ENCODE results near the gene RND3. TPM values are rescaled to one million over a fixed set of nuclear protein-coding genes. Genes with fewer than 3 reads are reported as not detected.
A peak's percentile ranks its signal among the peaks of the same experiment; 100 is the strongest.

RND3 gene
- total and polyA plus RNA-seq, 12 donors: 15.4 to 74.3 (median 35.6) TPM

DNA sequence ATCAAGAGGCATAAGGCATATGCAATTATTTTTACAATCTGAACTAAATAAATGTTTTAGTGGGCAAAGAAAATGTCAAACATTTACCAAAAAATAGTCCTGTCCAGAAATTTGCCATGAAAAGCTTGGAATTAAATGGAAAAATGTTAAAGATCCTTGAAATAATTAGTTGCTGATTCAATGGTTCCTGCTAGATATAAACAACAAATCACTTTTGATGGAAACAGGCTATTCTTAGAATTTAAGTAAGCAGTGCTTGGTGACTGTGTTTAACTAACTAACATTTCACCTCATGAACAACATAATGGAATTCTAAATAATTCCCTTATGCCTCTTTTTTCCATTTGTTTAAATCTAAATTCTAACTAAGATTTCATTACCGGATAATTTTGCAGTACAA is 3.9 kb downstream of the RND3 start:
- WGBS, 2 donors: 66 to 77% methylated on average over 1 of the region's 1 CpG
- Histone ChIP-seq H3K27ac (peak overlapping the region in 9 of 10 donors; percentile 25 to 97 (median 94)), H3K9me3 (no peaks in the 10 kb centered on the region), H3K4me3 (peak overlapping the region in 6 of 10 donors; percentile 68 to 91 (median 82)), H3K4me1 (peaks cover 0 to 65% (median 55%) of the 10 kb centered on the region in 9 donors), H3K27me3 (peaks cover 0 to 38% (median 0%) of the 10 kb centered on the region in 7 donors), H3K36me3 (no peaks in the 10 kb centered on the region)
- intact Hi-C loops (cut with DNase I): loop anchor here in 5 of 10 donors (10.0 kb wide), 4 partner anchors 59 to 679 kb away; no protein-coding TSS in a partner anchor
- DNase-seq (no peak), ATAC-seq (no peak)
- TF ChIP-seq, protein P1, sequence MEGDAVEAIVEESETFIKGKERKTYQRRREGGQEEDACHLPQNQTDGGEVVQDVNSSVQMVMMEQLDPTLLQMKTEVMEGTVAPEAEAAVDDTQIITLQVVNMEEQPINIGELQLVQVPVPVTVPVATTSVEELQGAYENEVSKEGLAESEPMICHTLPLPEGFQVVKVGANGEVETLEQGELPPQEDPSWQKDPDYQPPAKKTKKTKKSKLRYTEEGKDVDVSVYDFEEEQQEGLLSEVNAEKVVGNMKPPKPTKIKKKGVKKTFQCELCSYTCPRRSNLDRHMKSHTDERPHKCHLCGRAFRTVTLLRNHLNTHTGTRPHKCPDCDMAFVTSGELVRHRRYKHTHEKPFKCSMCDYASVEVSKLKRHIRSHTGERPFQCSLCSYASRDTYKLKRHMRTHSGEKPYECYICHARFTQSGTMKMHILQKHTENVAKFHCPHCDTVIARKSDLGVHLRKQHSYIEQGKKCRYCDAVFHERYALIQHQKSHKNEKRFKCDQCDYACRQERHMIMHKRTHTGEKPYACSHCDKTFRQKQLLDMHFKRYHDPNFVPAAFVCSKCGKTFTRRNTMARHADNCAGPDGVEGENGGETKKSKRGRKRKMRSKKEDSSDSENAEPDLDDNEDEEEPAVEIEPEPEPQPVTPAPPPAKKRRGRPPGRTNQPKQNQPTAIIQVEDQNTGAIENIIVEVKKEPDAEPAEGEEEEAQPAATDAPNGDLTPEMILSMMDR (IDR thresholded peaks at IDR 0.05): no peak

DNA sequence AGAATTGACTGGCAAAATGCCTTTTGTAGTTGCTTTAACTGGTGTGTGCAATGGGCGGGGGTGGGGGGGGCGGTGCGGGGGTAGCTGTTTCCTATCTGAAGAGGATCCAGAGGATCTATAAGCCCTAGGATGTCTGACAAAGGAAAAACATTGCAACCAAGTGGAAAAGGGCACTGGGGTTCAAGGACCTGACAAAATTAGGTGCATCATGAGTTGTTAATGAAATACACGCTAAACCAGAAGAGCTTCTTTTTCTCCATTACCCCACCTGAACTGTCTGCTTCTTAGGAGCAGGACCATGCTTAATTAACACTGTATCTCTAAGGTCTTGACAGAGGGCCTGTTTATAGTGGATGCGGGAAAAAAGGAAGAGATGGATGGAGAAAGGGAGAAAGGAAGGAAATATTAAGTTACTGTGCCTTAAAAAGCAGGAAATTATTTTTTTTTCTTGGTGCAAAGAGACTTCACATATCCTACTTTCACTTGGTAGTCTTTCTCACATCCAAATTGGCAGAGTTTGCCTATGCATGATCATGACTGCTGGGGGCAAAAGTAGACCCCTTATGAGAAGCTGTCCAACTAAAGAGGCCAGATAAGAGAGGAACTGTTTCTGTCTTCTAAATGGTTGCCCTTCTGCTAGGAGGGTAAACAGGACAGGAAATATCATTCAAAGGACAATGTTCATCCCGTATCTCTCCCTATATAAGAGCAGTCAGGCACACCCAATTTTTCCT is 4.6 kb downstream of the RND3 start:
- TF ChIP-seq, protein P1 (IDR thresholded peaks at IDR 0.05): no peak
- Histone ChIP-seq H3K27me3 (peaks cover 0 to 37% (median 0%) of the 10 kb centered on the region in 7 donors), H3K27ac (peak overlapping the region; percentile 25 to 97 (median 94)), H3K36me3 (no peaks in the 10 kb centered on the region), H3K4me1 (peaks cover 0 to 72% (median 62%) of the 10 kb centered on the region in 9 donors), H3K9me3 (no peaks in the 10 kb centered on the region), H3K4me3 (peak overlapping the region in 5 of 10 donors; percentile 7 to 91 (median 68))
- intact Hi-C loops (cut with DNase I): loop anchor here in 5 of 10 donors (10.0 kb wide), 4 partner anchors 58 to 678 kb away; no protein-coding TSS in a partner anchor
- no peak for ATAC-seq
- 30 to 33% methylated on average over 6 of the region's 6 CpGs for WGBS, 2 donors
- no peak for DNase-seq

DNA sequence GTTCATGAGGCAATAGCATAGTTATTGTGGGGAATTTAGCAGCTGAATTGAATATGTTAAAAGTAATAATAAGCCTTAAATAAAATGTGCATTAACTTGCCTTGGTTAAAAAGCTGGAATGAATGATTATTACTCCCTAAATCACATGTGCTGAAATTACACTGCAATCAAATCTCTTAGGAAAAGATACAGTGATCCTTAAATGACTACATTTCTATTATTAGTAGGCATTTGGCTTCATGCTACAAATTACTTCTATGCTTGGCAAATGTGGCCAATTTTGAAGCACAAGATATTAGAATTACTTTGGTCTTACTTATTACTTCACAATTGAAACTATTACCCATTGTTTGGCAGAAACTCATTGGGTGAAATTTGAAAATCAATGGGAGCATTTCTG is 5.4 kb downstream of the RND3 start:
- no peak for DNase-seq
- Histone ChIP-seq H3K4me3 (peak overlapping the region in 3 of 10 donors; percentile 3 to 9 (median 7)), H3K36me3 (no peaks in the 10 kb centered on the region), H3K27me3 (peaks cover 0 to 32% (median 0%) of the 10 kb centered on the region in 7 donors), H3K9me3 (no peaks in the 10 kb centered on the region), H3K27ac (peak overlapping the region; percentile 8 to 97 (median 94)), H3K4me1 (peaks cover 4 to 79% (median 70%) of the 10 kb centered on the region in 9 donors)
- intact Hi-C loops (cut with DNase I): loop anchor here in 5 of 10 donors (10.0 kb wide), 4 partner anchors 57 to 677 kb away; no protein-coding TSS in a partner anchor
- TF ChIP-seq, protein P1 (IDR thresholded peaks at IDR 0.05): no peak
- no peak for ATAC-seq

DNA sequence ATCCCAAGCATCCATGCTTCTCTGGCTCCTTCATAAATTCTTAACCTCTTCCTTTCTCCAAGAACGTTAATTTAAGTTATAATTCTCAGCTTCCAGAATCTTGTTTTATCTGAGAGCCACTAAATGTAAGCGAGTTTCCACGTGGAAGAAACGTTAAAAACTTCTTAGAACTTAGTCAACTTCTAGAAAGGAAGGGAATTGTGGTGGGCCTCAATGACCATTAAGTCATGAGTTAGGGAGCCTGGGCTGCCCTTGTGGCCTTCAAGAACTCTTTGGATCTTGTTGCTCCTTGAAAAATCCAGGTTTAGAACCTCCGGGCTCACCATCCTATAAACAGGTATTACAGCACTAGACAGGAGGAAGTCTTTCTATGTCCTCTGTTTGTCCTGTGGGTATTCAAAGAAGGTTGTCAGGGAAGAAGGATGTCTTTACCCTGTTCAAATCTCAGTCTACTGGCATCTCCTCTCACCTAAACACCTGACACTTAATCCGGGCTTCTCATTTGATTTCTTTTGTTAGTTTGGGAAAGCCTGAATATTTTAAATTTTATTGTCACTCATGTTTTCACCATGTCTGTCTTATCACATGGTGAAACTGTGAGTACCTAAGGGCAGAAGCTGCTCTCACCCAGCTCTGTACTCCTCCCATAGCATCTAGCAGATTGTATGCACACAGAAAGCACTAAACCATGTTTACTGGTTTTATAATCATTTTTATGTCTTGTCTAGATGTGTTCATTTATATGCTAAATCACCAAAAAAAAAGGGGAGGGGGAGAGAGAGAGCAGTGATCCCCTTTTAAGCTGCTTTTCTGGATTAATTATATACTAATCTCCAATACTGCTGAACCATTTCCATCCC is 6.3 kb downstream of the RND3 start:
- Histone ChIP-seq H3K4me1 (peaks cover 10 to 88% (median 79%) of the 10 kb centered on the region in 9 donors), H3K36me3 (no peaks in the 10 kb centered on the region), H3K27me3 (peaks cover 0 to 22% (median 0%) of the 10 kb centered on the region in 7 donors), H3K4me3 (no peak overlapping the region), H3K9me3 (no peaks in the 10 kb centered on the region), H3K27ac (peak overlapping the region; percentile 8 to 97 (median 94))
- WGBS, 2 donors: 74 to 80% methylated on average over 6 of the region's 6 CpGs
- no peak for DNase-seq
- intact Hi-C loops (cut with DNase I): loop anchor here in 5 of 10 donors (10.0 kb wide), 4 partner anchors 56 to 676 kb away; no protein-coding TSS in a partner anchor
- ATAC-seq: no peak
- TF ChIP-seq, protein P1 (IDR thresholded peaks at IDR 0.05): no peak

All from heart right ventricle (tissue), 16 donors.